Activated CD8-positive, alpha-beta memory T cell treated with anti-CD3 and anti-CD28 coated beads for 4 hours (primary cell): ENCODE data around the gene LY9.

ENCODE experiments used
- DNase-seq, 2 donors: peaks; one replicate each; pipeline ENCODE4 v3.0.0-alpha.2; 2020; ENCODE audit warnings: low read depth in 2 of 2

LY9 gene

DNA sequence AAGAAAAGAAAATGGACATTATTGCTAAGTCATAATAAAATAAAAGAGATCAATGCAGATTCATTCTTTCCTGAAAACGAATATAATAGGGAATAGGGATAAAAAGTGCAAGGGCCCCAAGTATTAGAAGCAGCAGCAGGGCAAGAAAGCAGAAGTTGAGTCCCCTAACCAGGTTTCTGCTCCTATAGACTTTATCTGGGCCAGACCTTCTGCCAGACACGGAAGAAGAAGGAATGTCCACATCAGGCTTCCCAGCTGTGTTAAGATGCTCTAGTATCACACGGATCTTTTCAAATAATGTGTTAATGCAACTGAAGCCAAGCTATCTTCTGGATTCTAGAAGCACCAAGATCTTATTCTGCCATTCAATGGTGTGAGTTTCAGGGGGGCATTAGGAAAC is 39.8 kb downstream of the LY9 start:
- no peak for DNase-seq

DNA sequence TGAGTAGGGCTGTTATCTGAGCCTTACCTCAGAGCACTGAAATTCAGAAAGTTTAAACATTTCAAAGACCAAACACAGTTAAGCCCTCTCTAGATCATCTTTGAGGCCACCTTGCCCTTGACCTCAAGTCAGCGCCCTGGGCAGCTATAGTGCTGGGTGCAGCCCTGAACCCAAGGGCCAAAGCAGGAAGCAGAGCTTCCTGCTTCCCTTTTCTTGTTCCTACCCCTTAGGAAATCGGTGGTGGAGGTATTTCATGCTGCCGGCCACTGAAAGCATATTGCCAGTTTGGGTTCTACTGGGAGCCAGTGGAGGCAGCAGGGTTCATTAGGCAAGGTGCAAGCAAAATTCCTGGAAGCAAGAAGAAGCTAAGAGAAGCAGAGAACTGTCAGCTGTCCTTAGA is 40.6 kb downstream of the LY9 start:
- no peak for DNase-seq

DNA sequence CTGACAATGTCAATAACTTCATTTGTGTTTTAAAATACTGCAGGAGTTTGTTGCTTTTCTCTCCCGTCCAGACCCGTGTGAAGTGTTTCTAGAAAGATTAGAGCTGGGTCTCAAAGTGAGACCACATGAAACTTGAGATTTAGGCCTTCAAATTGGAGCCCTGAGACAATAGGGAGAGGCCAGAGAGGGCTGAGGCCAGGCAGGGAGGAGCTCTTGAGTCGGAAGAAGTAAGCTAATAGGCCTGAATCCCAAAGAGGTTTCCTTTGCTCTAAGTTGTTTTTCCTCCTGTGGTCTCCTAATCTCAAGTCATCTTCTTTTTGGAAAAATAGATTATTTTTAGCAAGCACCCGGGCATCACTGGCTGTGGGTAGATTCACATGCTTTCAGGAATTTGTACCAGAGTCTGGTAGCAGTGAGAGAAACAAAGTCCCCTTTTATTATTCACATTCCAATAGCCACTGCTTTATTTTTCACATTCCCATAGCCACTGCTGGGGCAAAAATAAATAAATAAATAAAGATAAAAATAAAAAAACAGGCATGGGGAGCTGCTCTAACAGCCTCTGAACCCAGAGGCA is 41.1 kb downstream of the LY9 start:
- DNase-seq: no peak

DNA sequence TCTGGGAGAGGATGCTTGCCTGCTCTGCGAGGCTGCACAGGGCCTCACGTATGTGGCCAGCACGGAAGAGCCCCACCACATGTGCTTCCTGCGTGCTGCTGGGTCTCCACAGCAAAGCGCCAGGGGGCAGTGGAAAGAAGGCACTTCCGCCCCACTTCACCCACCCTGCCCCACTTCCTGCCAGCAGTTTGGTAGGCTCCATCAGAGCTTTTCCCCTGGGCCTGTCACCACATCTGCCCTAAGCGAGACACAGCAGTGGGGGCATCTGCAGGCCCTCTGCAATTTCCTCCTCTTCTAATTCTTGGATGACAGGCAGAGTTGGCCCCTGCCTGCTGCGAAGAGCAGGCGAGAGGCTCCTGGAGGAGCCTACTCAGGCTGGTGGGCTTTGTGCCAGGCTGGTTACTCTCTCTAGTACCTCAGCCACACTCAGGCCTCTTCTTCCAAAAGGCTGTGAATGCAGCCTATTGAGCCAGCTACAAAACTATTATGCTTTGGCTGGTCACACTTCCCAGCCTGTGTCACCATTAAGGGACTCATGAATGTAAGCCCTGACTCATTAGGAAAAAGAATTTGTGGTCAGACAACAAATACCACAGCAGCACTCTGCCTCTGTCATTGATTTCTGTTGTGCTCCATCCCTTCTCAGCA is 41.7 kb downstream of the LY9 start:
- peak; percentile 65 to 75 for DNase-seq

DNA sequence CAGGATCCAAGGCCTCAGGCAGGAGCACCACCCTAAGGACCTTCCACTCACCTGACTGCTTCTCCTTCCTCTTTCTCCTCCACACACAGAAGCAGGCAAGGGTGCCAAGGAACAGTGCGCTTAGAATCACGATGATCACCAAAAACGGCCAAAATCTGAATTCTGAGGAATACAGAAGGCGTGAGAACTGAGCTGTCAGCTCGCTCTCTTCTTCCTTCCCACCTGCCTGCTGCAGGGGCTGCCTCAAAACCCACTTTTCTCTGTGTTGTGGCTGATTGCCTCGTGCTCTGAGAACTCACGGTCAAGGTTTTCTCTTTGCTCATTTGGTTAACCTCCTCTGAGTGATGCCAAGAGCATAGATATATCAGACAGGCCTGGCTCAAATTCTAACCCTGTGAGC is 42.9 kb downstream of the LY9 start:
- DNase-seq: no peak

DNA sequence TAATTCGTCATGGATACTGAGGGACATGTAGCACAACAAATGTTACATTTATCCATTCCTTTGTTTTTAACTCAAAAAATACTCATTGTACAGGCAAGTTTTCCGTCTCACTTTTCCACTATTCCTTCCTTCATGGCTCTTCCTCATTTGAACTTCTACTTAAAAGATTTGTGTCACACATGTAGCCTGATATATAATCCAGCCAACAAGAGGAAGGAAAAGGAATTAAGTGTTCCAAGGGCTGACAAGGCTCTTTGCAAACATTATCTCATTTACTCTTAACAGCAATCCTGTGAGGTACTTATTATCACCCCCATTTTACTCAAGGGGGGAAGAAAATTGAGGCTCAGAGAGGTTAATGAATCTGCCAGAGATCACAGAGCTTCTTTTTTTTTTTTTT is 43.8 kb downstream of the LY9 start:
- DNase-seq: no peak

DNA sequence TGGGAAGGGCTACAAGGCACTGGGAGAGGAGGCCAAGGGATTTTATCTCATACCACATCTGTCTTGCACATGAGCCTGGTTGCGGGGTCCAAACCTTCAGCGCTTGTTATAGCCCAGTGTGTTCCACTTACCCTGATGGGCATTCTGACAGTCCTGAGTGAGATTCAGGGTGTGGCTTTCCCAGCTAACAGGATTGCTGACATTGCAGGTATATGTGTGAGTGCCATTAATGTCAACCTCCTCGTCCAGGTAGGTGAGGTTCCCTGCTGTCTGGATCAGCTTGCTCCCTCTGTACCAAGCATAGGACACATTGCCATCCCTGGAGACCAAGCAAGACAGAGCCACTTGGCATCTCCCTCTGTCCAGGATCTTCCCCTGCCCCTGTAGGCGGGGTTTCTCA is 45.1 kb downstream of the LY9 start:
- no peak for DNase-seq

DNA sequence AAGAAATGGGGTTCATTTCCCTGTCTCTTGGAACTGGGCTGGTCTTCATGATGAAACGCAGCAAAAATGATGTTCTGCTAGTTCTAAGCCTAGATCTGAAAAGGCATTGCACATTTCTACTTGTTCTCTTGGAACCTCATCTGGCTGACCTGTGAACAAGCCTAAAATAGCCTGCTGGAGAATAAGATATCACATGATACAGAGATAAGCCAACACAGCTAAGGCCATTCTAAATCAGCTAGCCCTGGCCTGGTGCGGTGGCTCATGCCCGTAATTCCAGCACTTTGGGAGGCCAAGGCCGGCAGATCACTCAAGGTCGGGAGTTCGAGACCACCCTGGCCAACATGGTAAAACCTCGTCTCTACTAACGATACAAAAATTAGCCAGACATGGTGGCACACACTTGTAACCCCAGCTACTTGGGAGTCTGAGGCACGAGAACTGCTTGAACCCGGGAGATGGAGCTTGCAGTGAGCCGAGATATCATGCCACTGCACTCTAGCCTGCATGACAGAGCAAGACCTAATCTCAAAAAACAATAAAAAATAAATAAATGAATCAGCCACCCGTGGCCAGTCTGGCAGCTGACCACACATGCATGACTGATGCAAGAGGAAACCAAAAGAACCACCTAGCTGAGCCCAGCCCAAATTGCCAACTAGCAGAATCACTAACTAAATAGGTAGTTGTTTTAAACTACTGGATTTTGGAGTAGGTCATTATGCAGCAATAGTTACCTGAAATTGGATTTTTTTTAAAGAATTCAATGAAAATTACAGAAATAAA is 48.7 kb downstream of the LY9 start:
- DNase-seq: no peak

DNA sequence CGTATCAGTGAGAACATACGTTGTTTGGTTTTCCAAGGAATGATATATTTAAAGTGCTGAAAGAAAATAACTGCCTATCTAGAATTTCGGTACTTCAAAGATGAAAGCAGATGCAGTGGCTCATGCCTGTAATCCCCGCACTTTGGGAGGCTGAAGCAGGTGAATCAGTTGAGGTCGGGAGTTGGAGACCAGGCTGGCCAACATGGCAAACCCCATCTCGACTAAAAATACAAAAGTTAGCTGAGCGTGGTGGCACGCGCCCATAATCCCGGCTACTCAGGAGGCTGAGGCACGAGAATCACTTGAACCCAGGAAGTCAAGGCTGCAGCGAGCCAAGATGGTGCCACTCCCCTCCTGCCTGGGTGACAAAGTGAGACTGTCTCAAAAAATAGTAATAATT is 50.3 kb downstream of the LY9 start:
- DNase-seq: no peak

DNA sequence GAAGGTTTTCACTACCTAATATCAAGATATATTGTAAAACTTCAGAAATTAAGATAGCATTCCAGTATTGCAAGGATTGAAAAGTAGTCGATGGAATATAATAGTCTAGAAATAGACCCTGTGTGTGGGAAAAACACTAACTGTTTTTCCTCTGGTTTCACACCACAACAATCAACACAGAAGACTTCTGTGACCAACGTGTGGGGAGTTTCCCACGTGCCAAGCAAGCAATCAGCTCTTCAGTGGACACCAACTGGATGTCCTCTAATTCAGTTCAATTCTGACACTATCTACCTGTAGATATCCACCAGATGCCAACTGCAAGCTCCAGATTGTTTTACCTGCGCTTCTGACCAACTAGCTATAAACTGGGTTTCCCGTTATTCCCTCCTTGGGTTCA is 54.6 kb downstream of the LY9 start:
- DNase-seq: no peak

DNA sequence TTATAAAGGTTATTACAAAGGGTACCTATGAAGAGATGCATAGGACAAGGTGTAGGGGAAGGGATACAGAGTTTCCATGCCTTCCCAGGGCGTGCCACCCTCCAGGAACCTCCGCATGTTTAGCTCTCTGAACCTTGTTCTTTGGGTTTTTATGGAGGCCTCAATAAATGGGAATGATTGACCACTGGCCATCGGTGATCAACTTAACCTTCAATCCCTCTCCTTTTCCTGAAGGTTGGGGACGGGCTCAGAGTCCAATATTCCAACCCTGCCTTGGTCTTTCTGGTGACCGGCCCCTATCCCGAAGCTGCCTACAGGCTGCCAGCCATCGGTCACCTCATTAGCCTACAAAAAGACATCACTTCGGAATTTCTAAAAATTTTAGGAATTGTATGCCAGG is 55.0 kb downstream of the LY9 start:
- DNase-seq: no peak

DNA sequence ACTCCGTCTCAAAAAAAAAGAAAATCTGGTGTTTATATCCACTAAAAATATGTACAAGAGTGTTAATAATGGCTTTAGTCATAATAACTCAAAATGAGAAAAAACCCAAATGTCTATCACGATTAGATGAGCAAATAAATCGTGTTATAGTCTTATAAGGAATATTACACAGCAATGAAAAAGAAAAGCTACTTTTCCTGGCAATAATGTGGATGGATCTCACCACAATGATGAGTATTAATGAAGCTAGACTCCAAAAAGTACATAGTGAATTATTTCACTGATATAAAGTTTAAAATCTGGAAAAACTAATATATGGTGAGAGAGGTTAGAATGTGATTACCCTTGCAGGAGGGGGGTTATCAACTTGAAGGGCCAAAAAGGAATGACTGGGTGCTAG is 57.0 kb downstream of the LY9 start:
- DNase-seq: no peak

DNA sequence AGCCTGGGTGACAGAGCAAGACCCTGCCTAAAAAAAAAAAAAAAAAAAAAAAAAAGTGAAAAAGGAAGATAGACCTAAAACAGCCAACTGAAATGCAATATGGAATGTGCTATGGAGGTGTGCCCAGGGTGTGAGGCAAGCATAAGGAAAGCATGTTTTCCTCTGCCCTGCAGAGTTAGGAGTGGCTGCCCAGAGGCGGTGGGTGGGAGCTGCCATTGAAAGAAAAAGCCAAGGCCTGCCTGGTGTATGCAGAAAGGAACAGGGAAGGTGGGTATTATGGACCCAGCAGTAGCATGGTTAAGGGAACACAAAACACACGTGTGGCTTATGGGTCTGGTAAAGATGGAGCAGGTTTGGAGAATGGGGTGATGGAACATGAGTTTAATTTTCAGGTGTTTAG is 57.8 kb downstream of the LY9 start:
- no peak for DNase-seq

DNA sequence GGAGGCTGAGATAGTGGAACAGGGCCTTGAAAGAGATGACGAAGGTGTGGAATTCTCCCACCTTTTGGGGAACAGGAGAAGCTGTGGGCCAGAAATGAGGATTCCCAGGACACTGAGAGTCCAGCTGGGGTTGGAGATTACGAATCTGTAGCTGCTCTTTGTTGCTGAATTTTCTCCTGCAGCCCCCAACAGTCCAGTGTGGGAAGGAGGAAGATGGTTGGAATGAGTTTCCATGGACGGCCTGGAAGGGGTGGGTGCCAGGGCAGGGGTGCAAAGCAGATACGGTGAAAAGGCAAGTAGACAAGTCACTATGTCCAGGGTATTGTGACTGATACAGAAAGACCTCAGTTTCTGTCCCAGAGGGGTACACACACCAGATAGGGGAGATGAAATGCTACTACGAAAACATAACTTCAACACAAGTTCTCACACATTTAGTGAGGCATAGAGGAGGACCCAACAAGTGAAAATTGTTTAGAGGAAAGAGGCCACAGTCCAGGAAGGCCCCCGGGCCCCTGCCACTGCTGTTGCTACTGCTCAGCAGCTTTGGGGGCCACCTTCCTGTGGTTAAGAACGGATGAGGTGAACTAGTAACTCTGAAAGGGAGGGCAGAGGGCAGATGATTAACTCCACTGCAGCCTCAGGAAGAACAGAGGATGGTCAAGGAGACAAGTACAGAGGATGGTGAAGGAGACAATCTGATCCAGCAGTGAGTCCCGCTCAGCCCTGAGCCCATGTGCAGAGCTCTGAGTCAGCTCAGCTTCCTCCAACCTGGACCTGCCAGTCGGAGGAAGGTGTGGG is 59.4 kb downstream of the LY9 start:
- no peak for DNase-seq

DNA sequence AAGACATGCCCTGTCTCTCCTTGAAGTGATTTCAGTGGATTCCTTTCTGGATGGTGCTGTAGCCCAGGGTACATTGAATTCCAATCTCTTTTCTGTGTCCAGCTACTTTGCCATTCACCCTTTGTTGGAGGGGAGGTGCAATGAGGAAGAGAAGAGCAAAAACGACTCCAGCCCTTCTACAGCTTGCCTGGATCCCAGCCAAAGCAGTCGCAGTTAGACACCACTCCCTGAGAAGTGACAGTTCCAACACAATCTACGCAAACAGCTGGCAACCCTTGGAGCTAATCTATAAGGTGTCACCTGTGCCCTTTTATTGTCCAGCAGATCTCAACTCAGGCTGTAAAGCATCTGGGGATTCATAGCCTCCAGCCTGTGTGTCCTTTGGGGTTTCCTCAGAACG is 62.1 kb downstream of the LY9 start:
- no peak for DNase-seq

DNA sequence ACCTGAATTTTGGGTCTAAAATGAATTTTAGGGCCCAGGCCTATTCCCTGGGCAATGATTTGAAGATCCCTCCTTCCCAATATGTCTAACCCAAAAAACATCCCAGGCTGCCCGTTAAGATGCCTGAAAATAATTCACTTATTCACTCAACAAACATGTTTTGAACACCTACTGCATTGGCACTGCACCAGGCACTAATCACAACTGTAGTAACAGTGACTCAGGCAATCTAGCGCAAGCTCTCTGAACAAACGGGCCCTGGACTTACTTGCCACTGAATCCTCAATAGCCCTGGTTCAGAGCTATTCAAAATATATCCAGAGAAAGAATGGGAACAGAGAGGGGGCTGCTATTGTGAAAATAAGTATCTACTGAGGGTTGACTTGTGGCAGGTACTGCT is 62.5 kb downstream of the LY9 start:
- no peak for DNase-seq

DNA sequence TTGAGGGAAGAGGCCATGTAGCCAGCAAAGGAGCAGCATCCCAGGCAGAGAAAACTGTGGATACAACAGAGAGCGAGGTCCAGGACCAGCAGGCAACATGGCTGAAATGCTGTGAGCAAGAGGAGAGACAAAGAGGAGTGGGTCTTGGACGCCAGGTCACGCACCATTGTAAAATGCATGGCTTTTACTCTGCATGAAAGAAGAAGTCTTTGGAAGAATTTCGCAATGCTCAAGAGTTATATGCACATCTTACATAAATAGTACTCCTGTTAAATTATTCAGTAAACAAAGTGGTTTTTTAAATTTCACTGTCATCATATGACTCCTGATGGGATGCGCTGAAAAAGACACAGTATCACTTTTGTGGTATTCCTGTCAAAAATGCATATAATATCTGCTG is 63.2 kb downstream of the LY9 start:
- no peak for DNase-seq

DNA sequence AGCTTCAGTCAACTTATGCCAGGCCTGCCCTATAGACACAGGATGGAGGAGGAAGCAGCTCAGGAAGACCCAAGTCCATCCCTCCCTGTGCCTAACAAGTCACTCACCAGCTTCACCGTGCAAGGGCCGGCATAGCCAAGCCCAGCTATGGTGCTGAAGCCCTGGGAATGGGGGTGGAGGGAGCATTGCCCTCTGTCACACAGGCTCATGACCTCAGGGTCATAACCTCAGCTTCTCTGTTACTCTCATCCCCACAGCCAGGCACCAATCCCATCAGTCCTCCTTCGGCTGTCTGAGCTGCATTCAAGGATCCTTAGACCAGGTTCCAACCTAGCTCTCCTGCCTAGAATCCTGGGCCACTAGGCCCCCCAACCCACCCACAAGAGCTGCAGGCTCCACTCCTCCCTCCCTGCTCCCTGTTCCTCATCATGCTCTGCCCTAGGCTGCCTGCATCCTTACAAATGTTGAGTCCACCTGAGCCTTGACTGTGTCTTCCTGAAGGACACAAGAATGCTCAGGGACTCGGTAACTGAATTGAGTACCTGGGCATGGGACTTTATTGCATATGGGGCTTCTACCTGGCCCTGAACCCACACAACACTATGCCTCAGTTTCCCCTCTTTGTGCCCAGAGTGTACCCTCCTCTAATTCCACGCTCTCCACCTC is 65.0 kb downstream of the LY9 start:
- DNase-seq: no peak

DNA sequence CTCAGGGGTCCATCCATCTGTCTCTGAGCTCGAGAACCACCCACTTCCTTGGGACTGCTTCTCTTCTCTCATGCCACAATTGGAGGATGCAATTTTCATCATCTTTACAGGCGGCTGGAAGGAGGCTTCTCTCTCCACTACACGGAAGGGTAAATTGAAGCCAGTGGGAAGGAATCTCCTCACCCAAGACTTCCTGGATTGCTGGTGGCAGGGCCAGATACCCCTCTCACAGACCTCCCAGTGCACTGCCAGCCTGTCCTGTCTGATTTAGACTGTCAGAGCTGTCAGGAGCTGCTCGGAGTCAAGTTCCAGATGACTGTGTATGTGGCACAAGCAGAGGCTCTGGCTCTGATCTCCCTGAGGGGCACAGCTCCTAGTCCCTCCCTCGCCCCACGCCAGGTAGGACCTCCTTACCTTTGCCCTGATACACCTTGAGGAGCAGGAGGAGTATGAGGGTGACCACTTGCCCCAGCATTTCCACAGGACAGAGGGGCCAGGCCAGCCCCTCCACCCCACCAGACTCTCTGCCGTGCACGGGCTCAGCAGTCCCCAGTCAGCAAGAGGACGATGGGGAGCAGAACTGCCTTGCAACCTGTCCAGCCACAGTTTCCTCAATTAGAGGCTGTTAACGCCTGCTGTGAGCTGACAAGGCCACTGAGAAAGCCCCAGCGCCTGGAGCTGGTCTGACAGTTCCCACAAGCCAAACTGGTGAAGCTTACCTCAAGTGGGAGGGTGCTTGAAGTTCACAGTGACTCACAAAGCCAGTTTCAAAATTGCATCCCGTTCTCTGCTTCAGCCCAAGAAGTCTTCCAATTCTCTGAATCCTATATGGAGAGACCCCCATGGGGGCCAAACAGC is 66.5 kb downstream of the LY9 start, which contains the start of gene CD244:
Gene CD244, minus strand, starts transcription at position 685 of the 858 bp plus-strand sequence. Its CDS starts 210 bp downstream, at position 475.
- peak; percentile 38 to 44 for DNase-seq

DNA sequence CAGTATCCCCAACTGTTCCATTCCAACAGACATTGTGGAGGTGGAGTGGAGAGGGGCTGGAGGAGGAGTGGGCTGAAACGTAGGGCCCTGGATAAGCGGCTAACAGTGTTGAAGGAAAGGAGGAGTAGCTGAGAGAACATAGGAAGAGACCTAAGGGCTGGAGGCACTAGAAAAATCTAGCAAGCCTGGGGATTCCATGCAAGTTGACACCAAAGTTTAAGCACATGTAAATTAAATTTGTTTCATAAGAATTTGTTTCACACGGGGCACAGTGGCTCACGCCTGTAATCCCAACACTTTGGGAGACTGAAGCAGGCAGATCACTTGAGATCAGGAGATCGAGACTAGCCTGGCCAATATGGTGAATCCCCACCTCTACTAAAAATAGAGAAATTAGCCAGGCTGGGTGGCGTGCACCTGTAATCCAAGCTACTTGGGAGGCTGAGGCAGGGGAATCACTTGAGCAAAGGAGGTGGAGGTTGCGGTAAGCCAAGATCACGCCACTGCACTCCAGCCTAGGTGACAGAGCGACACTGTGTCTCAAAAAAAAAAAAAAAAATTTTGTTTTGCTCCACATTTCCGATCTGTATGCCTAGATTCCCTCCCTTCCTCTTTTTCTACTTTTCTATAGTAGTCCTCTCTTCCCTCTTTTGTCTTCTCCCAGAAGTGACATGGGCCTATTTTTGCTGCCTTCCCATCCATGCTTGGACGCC is 67.2 kb downstream of the LY9 start:
- no peak for DNase-seq
